Vagina (tissue), 2 donors: ENCODE results near the gene ZDHHC18. TPM values are rescaled to one million over a fixed set of nuclear protein-coding genes. Genes with fewer than 3 reads are reported as not detected.

Source experiments
- DNase-seq, 2 donors: peaks; one replicate each; pipeline ENCODE4 v3.0.0-alpha.2; 2017; ENCODE audit errors: extremely low spot score in 2 of 2
- H3K27ac ChIP-seq: fragments of 200-600 bp; sonication (generic); one replicate; pipeline ENCODE4 v1.5.1; 2019
- H3K27me3 ChIP-seq: fragments of 200-600 bp; sonication (generic); one replicate; pipeline ENCODE4 v1.5.1; 2019
- H3K36me3 ChIP-seq, 2 donors: fragments of 200-600 bp; sonication (generic); one replicate each; pipeline ENCODE4 v1.5.1; 2017 to 2019
- H3K4me1 ChIP-seq: fragments of 200-600 bp; sonication (generic); one replicate; pipeline ENCODE4 v1.5.1; 2019
- H3K4me3 ChIP-seq, 2 donors: fragments of 200-600 bp; sonication (generic); 1 replicate in 1 of 2; 2 replicates in 1 of 2; pipeline ENCODE4 v1.5.1; 2016 to 2019
- H3K9me3 ChIP-seq: fragments of 200-600 bp; sonication (generic); one replicate; pipeline ENCODE4 v1.5.1; 2019
- CTCF ChIP-seq, 3 experiments: fragments of 450-650 bp in 2 of 3; fragments of 200-600 bp in 1 of 3; sonication (generic) in 1 of 3; IDR thresholded peaks; one replicate each; pipeline ENCODE4 v1.5.1; 2017 to 2019; ENCODE audit warnings: antibody characterized with exemption in 3 of 3, mild to moderate bottlenecking in 2 of 3, moderate library complexity in 2 of 3
- POLR2A ChIP-seq, 2 donors: fragments of 450-650 bp; IDR thresholded peaks; one replicate each; pipeline ENCODE4 v1.6.1; 2017; ENCODE audit warnings: antibody characterized with exemption in 2 of 2, mild to moderate bottlenecking in 2 of 2, moderate library complexity in 2 of 2
- POLR2AphosphoS5 ChIP-seq, 2 donors: sonication (generic); formaldehyde crosslinking; IDR thresholded peaks; one replicate each; pipeline ENCODE4 v1.9.0; 2017; ENCODE audit warnings: antibody characterized with exemption in 2 of 2, mild to moderate bottlenecking in 2 of 2, low read depth in 1 of 2; ENCODE audit not compliant: insufficient read depth in 1 of 2
- intact Hi-C: fragments of 100-400 bp; cut with DNase I; formaldehyde crosslinking; loops from one replicate; pipeline ENCODE4 v1.15.1; 2023
- total RNA-seq: library from RNA; depleted of rRNA; stranded (reverse); fragments of >200 nt; gene quantifications from one replicate; pipeline ENCODE4 v1.2.3, GENCODE V29; 2016

Gene ZDHHC18
- total RNA-seq, 1 donor from 2014 or later = 31.4 TPM

- no peak for DNase-seq
- TF ChIP-seq POLR2A (IDR thresholded peaks at IDR 0.05) (no peak), POLR2AphosphoS5 (IDR thresholded peaks at IDR 0.05; ENCODE audit: insufficient read depth in 1 of 2, low read depth in 1 of 2) (no peak), CTCF (IDR thresholded peaks at IDR 0.05) (no peak)
- intact Hi-C loops = loop anchor here (5.0 kb wide), 1 partner anchor 188 kb away; no protein-coding TSS in a partner anchor
- H3K36me3 ChIP-seq = peaks cover 0 to 13% of the 10 kb centered on the region in 2 donors
- no peaks in the 10 kb centered on the region for H3K9me3 ChIP-seq
- peaks cover 23% of the 10 kb centered on the region for H3K4me1 ChIP-seq
- H3K27me3 ChIP-seq = no peaks in the 10 kb centered on the region
- H3K4me3 ChIP-seq = no peak overlapping the region
- no peak overlapping the region for H3K27ac ChIP-seq
Measured at GRCh38 chr1:26790551-26790953, 35.9 kb upstream of the ZDHHC18 start.

- DNase-seq = no peak
- TF ChIP-seq POLR2A (IDR thresholded peaks at IDR 0.05) (no peak), CTCF (IDR thresholded peaks at IDR 0.05) (no peak), POLR2AphosphoS5 (IDR thresholded peaks at IDR 0.05; ENCODE audit: insufficient read depth in 1 of 2, low read depth in 1 of 2) (no peak)
- H3K27ac ChIP-seq = no peak overlapping the region
- intact Hi-C loops = loop anchor here (5.0 kb wide), 1 partner anchor 189 kb away; no protein-coding TSS in a partner anchor
- no peak overlapping the region for H3K4me3 ChIP-seq
- peaks cover 17% of the 10 kb centered on the region for H3K4me1 ChIP-seq
- H3K27me3 ChIP-seq = no peaks in the 10 kb centered on the region
- no peaks in the 10 kb centered on the region for H3K9me3 ChIP-seq
- peaks cover 0 to 13% of the 10 kb centered on the region in 2 donors for H3K36me3 ChIP-seq
Measured at GRCh38 chr1:26791148-26791547, 35.3 kb upstream of the ZDHHC18 start.

GRCh38 chr1:26791626-26792025 is 34.9 kb upstream of the ZDHHC18 start:
- Histone ChIP-seq H3K4me3 (no peak overlapping the region), H3K27me3 (no peaks in the 10 kb centered on the region), H3K36me3 (peaks cover 0 to 13% of the 10 kb centered on the region in 2 donors), H3K4me1 (peaks cover 12% of the 10 kb centered on the region), H3K9me3 (no peaks in the 10 kb centered on the region), H3K27ac (no peak overlapping the region)
- intact Hi-C loops = loop anchor here (5.0 kb wide), 1 partner anchor 189 kb away; no protein-coding TSS in a partner anchor
- TF ChIP-seq POLR2A (IDR thresholded peaks at IDR 0.05) = no peak
- no peak for TF ChIP-seq POLR2AphosphoS5 (IDR thresholded peaks at IDR 0.05; ENCODE audit: insufficient read depth in 1 of 2, low read depth in 1 of 2)
- no peak for TF ChIP-seq CTCF (IDR thresholded peaks at IDR 0.05)
- DNase-seq = no peak

- H3K4me3 ChIP-seq = no peak overlapping the region
- peaks cover 5% of the 10 kb centered on the region for H3K4me1 ChIP-seq
- H3K9me3 ChIP-seq = no peaks in the 10 kb centered on the region
- no peaks in the 10 kb centered on the region for H3K27me3 ChIP-seq
- TF ChIP-seq POLR2AphosphoS5 (IDR thresholded peaks at IDR 0.05; ENCODE audit: insufficient read depth in 1 of 2, low read depth in 1 of 2) = no peak
- no peak for TF ChIP-seq POLR2A (IDR thresholded peaks at IDR 0.05)
- TF ChIP-seq CTCF (IDR thresholded peaks at IDR 0.05) = no peak
- H3K27ac ChIP-seq = no peak overlapping the region
- peaks cover 0 to 13% of the 10 kb centered on the region in 2 donors for H3K36me3 ChIP-seq
- intact Hi-C loops = loop anchor here (5.0 kb wide), 1 partner anchor 191 kb away; no protein-coding TSS in a partner anchor
- DNase-seq = no peak
Measured at GRCh38 chr1:26792924-26793323, 33.6 kb upstream of the ZDHHC18 start.

- Histone ChIP-seq H3K4me3 (no peak overlapping the region), H3K27ac (no peak overlapping the region), H3K27me3 (no peaks in the 10 kb centered on the region), H3K9me3 (no peaks in the 10 kb centered on the region), H3K4me1 (peaks cover 12% of the 10 kb centered on the region), H3K36me3 (peaks cover 0 to 13% of the 10 kb centered on the region in 2 donors)
- DNase-seq = no peak
- intact Hi-C loops = loop anchor here (5.0 kb wide), 1 partner anchor 192 kb away; no protein-coding TSS in a partner anchor
- no peak for TF ChIP-seq CTCF (IDR thresholded peaks at IDR 0.05)
- TF ChIP-seq POLR2A (IDR thresholded peaks at IDR 0.05) = no peak
- no peak for TF ChIP-seq POLR2AphosphoS5 (IDR thresholded peaks at IDR 0.05; ENCODE audit: insufficient read depth in 1 of 2, low read depth in 1 of 2)
Measured at GRCh38 chr1:26794391-26794790, 32.1 kb upstream of the ZDHHC18 start.
